ENCODE data around the gene MZB1. TPM values are rescaled to one million over a fixed set of nuclear protein-coding genes. Genes with fewer than 3 reads are reported as not detected.

MZB1 gene
- total RNA-seq, 1 experiment from 2014 or later = 31.0 TPM

DNA sequence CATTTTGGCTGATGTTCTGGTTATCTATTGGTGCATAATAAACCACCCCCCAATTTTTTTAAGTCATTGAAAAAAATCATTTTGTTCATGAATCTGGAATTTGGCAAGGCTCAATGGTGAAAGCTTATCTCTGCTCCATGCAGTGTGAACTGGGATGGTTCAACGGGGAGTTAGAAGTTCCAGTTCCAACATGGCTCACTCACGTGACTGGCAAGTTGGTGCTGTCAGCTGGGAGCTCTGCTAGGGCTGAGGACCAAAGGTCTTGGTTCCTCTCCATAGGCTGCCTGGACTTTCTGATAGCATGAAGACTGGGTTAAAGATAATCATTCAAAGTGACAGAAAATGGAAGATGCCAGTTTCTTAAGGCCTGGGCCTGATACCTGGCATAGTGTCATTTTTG, 17.2 kb upstream of the MZB1 start:
- no peaks in the 10 kb centered on the region for H4K20me1 ChIP-seq (ENCODE audit: insufficient read depth, low read depth, low read length)
- H3K79me2 ChIP-seq (ENCODE audit: low read length) = no peaks in the 10 kb centered on the region
- H3K4me3 ChIP-seq (ENCODE audit: low read length) = no peak overlapping the region
- H3K4me2 ChIP-seq (ENCODE audit: low read depth, low read length, poor library complexity, severe bottlenecking) = peak overlapping the region; percentile 71
- peak overlapping the region; percentile 23; the same call in 1 of the 2 replicates for H3K9ac ChIP-seq (ENCODE audit: low read length)
- no peaks in the 10 kb centered on the region for H3K9me3 ChIP-seq (ENCODE audit: low read length)
- H3K27me3 ChIP-seq (ENCODE audit: low read length) = no peaks in the 10 kb centered on the region
- H3K27ac ChIP-seq (ENCODE audit: low read length) = peak overlapping the region; percentile 82
- no peak for DNase-seq
- H3K4me1 ChIP-seq (ENCODE audit: low read length) = peaks cover 55% of the 10 kb centered on the region
- H3K36me3 ChIP-seq (ENCODE audit: insufficient read depth, low read length) = no peaks in the 10 kb centered on the region
- no peaks in the 10 kb centered on the region for H3K9me2 ChIP-seq (replicated peaks; ENCODE audit: insufficient read depth, low read length)
- H2AFZ ChIP-seq (ENCODE audit: low read length) = peak overlapping the region; percentile 96

DNA sequence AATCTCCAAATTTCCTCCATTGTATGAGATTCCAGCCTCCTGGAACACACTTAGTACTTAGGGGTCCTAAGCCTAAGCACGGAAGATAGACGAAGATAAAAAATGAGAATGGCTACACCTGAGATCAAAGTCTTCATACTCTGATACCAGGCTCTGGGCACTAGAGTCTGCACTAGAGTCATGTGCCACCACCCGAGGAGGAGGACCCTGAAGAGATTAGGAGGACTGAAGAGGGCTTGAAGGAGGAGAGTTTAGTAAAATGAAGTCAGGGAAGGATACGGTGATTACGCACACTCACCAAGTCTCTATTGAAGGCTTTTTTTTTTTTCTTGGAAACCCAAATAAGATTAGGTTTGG, 14.7 kb upstream of the MZB1 start:
- Histone ChIP-seq H3K27me3 (ENCODE audit: low read length) (no peaks in the 10 kb centered on the region), H3K9ac (ENCODE audit: low read length) (peak overlapping the region; percentile 71), H4K20me1 (ENCODE audit: insufficient read depth, low read depth, low read length) (no peaks in the 10 kb centered on the region), H2AFZ (ENCODE audit: low read length) (peak overlapping the region; percentile 74), H3K79me2 (ENCODE audit: low read length) (no peaks in the 10 kb centered on the region), H3K4me1 (ENCODE audit: low read length) (peaks cover 46% of the 10 kb centered on the region), H3K4me3 (ENCODE audit: low read length) (peak overlapping the region; percentile 70), H3K9me2 (replicated peaks; ENCODE audit: insufficient read depth, low read length) (no peaks in the 10 kb centered on the region), H3K9me3 (ENCODE audit: low read length) (no peaks in the 10 kb centered on the region), H3K27ac (ENCODE audit: low read length) (peak overlapping the region; percentile 77), H3K36me3 (ENCODE audit: insufficient read depth, low read length) (no peaks in the 10 kb centered on the region), H3K4me2 (ENCODE audit: low read depth, low read length, poor library complexity, severe bottlenecking) (peak overlapping the region; percentile 92)
- DNase-seq = no peak

DNA sequence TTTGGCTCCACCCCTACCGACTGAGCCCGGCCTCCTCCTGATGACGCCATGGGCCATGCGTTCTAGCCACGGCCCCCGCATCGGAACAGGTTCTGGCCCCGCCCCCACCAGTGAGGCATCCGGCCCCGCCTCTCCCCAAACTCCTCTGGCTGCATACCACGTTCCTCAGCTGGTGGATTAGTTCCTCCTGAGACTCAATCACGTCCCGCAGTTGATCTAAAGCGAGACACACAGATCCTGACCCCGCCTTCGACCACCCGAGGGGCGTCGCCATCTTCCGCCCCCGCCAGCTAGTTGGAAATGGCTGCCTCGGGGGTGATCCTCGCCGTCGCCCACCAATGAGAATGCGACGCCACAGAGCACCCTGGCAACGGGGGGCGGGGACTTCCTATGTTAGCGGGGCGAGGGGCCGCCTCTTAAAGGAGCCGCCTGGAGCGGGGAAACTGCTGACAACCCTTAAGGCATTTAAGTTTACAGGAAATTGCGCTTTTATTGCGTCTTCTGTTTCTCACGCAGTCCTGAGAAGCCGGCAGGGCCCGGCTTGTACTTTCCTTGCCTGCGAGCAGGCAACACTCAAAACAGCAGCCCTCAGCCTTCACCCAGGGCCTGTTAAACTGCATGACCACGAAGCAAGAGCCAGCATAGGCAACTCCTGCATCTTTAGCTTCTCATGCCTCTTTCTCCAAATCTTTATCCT, 14.2 kb upstream of the MZB1 start, which contains the start of gene SPATA24:
Gene SPATA24 (minus strand): TSS at position 303 of the 697 bp plus-strand sequence. CDS start 29 bp downstream, at position 274.
- peak within 1 kb of the TSS; percentile 71 for H3K9ac ChIP-seq (ENCODE audit: low read length)
- H3K27me3 ChIP-seq (ENCODE audit: low read length) = no peaks in the 10 kb centered on the region
- H3K79me2 ChIP-seq (ENCODE audit: low read length) = no peaks in the 10 kb centered on the region
- H3K9me2 ChIP-seq (replicated peaks; ENCODE audit: insufficient read depth, low read length) = no peaks in the 10 kb centered on the region
- H3K4me2 ChIP-seq (ENCODE audit: low read depth, low read length, poor library complexity, severe bottlenecking) = peak within 1 kb of the TSS; percentile 92
- no peaks in the 10 kb centered on the region for H3K36me3 ChIP-seq (ENCODE audit: insufficient read depth, low read length)
- peak within 1 kb of the TSS; percentile 74 for H2AFZ ChIP-seq (ENCODE audit: low read length)
- H4K20me1 ChIP-seq (ENCODE audit: insufficient read depth, low read depth, low read length) = no peaks in the 10 kb centered on the region
- peak within 1 kb of the TSS; percentile 77 for H3K27ac ChIP-seq (ENCODE audit: low read length)
- peak within 1 kb of the TSS; percentile 70 for H3K4me3 ChIP-seq (ENCODE audit: low read length)
- H3K4me1 ChIP-seq (ENCODE audit: low read length) = peaks cover 42% of the 10 kb centered on the region
- no peaks in the 10 kb centered on the region for H3K9me3 ChIP-seq (ENCODE audit: low read length)
- peak; percentile 98 for DNase-seq

DNA sequence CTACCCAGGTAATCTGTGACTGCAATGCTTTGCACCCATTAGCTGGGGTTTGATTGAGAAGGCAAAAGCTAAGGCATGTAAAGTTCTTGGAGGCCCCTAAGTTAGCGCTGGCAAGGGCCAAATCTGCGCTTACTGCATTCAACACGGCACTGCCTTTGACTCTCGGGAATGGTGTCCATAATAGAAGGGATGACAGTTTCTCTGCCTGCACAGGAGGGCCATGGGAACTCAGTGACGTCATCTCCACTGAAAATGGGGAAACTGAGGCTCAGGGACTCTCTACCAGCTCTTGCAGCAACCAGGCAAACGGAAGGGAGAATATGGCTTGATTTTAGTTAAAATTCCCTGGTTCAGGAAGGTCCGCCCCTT, 13.7 kb upstream of the MZB1 start:
- Histone ChIP-seq H3K9ac (ENCODE audit: low read length) (peak overlapping the region; percentile 71), H3K79me2 (ENCODE audit: low read length) (no peaks in the 10 kb centered on the region), H2AFZ (ENCODE audit: low read length) (0 out of 2 replicates have a peak overlapping the region, but pooled peaks have one; percentile 26), H4K20me1 (ENCODE audit: insufficient read depth, low read depth, low read length) (no peaks in the 10 kb centered on the region), H3K36me3 (ENCODE audit: insufficient read depth, low read length) (no peaks in the 10 kb centered on the region), H3K4me3 (ENCODE audit: low read length) (peak overlapping the region; percentile 70), H3K9me3 (ENCODE audit: low read length) (no peaks in the 10 kb centered on the region), H3K9me2 (replicated peaks; ENCODE audit: insufficient read depth, low read length) (no peaks in the 10 kb centered on the region), H3K4me2 (ENCODE audit: low read depth, low read length, poor library complexity, severe bottlenecking) (peak overlapping the region; percentile 92), H3K27ac (ENCODE audit: low read length) (peak overlapping the region; percentile 77), H3K4me1 (ENCODE audit: low read length) (peaks cover 37% of the 10 kb centered on the region), H3K27me3 (ENCODE audit: low read length) (no peaks in the 10 kb centered on the region)
- peak; percentile 55 for DNase-seq

DNA sequence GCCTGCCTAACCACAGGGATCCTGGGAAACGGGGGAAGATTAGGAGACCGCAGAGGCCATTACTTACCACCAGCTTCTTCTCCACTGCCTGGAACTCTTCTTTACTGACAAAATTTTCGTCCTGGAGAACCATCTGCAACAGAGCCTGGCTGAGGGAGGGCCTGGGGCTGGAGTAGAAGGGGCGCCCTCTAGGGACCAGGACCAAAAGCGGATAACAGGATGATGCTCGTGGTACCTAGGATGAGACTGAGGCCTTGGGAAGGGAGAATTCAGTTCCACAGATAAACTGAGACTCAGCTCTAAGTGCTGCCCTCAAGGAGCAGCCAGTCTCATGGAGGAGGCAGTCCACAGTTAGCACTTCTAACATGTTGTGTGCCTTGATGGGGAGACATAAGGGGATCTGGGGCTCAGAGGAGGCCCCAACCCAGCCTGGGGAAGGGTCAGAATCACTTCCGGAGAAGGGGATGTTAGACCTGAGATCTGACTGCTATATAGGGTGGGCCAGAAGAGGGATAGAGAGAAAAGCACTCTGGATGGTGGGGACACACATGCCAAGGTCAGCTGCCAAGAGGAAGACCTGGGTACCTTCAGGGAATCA, 12.9 kb upstream of the MZB1 start:
- Histone ChIP-seq H2AFZ (ENCODE audit: low read length) (no peak overlapping the region), H3K36me3 (ENCODE audit: insufficient read depth, low read length) (no peaks in the 10 kb centered on the region), H3K79me2 (ENCODE audit: low read length) (no peaks in the 10 kb centered on the region), H3K4me3 (ENCODE audit: low read length) (peak overlapping the region; percentile 70), H3K9me2 (replicated peaks; ENCODE audit: insufficient read depth, low read length) (no peaks in the 10 kb centered on the region), H3K4me1 (ENCODE audit: low read length) (peaks cover 30% of the 10 kb centered on the region), H3K4me2 (ENCODE audit: low read depth, low read length, poor library complexity, severe bottlenecking) (peak overlapping the region; percentile 92), H3K27ac (ENCODE audit: low read length) (peak overlapping the region; percentile 77), H3K27me3 (ENCODE audit: low read length) (no peaks in the 10 kb centered on the region), H3K9ac (ENCODE audit: low read length) (peak overlapping the region; percentile 71), H3K9me3 (ENCODE audit: low read length) (no peaks in the 10 kb centered on the region), H4K20me1 (ENCODE audit: insufficient read depth, low read depth, low read length) (no peaks in the 10 kb centered on the region)
- DNase-seq = no peak

DNA sequence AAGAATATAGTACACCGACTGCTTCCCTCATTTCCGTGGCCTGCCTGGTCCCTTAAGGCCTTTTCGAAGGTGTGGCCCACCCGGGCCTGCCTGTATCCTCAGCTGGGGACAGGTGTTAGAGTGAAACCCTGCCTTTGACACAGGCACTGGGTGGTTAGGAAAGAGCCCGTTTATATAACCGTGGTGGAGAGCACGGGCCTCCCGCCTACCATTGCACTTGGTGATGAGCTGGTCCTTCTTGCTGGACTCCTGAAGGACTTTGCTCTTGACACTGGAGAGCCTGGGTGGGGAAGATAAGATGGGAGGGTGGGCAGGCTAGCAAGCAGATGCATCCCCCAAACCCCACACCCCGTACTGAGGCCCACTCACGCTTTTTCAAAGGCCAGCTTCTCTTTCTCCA, 11.8 kb upstream of the MZB1 start:
- H2AFZ ChIP-seq (ENCODE audit: low read length) = no peak overlapping the region
- no peaks in the 10 kb centered on the region for H4K20me1 ChIP-seq (ENCODE audit: insufficient read depth, low read depth, low read length)
- H3K79me2 ChIP-seq (ENCODE audit: low read length) = no peaks in the 10 kb centered on the region
- H3K9ac ChIP-seq (ENCODE audit: low read length) = no peak overlapping the region
- H3K9me3 ChIP-seq (ENCODE audit: low read length) = no peaks in the 10 kb centered on the region
- H3K4me3 ChIP-seq (ENCODE audit: low read length) = no peak overlapping the region
- no peak for DNase-seq
- H3K36me3 ChIP-seq (ENCODE audit: insufficient read depth, low read length) = no peaks in the 10 kb centered on the region
- peaks cover 19% of the 10 kb centered on the region for H3K4me1 ChIP-seq (ENCODE audit: low read length)
- H3K4me2 ChIP-seq (ENCODE audit: low read depth, low read length, poor library complexity, severe bottlenecking) = no peak overlapping the region
- no peaks in the 10 kb centered on the region for H3K27me3 ChIP-seq (ENCODE audit: low read length)
- H3K9me2 ChIP-seq (replicated peaks; ENCODE audit: insufficient read depth, low read length) = no peaks in the 10 kb centered on the region
- H3K27ac ChIP-seq (ENCODE audit: low read length) = no peak overlapping the region

DNA sequence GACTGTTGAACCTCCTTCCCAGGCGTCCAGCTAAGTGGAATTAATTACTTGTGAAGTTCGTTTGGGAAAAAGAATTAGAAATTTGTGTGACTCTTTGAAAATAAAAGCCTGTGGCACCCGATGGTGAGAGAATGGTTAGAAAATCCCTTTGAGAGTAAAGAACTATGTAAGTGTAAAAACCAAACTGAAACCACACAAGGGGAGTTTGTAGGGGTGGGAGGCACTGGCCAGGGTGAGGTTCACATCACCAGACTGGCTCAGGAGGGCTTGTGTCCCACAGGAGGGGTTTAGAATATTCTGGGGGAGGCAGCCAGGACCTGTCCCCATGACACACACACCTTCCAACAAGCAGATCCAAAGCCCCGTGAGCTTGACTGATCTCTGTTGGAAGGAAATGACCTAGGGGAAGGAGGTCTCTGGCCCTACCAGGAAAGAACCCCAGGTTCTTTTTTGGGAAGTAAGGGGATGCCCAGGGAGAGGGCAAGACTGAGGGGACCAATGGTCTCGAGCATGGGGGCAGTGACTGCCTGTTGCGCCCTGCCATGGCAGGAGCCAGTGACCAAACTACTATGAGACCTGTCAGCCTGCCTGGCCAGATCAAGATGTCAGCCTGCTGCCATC, 9.9 kb upstream of the MZB1 start:
- H3K79me2 ChIP-seq (ENCODE audit: low read length) = no peaks in the 10 kb centered on the region
- no peak overlapping the region for H2AFZ ChIP-seq (ENCODE audit: low read length)
- H3K36me3 ChIP-seq (ENCODE audit: insufficient read depth, low read length) = no peaks in the 10 kb centered on the region
- peaks cover 17% of the 10 kb centered on the region for H3K4me1 ChIP-seq (ENCODE audit: low read length)
- no peaks in the 10 kb centered on the region for H3K9me2 ChIP-seq (replicated peaks; ENCODE audit: insufficient read depth, low read length)
- DNase-seq = no peak
- no peak overlapping the region for H3K4me2 ChIP-seq (ENCODE audit: low read depth, low read length, poor library complexity, severe bottlenecking)
- no peaks in the 10 kb centered on the region for H3K9me3 ChIP-seq (ENCODE audit: low read length)
- H3K4me3 ChIP-seq (ENCODE audit: low read length) = no peak overlapping the region
- H3K9ac ChIP-seq (ENCODE audit: low read length) = no peak overlapping the region
- no peaks in the 10 kb centered on the region for H4K20me1 ChIP-seq (ENCODE audit: insufficient read depth, low read depth, low read length)
- no peaks in the 10 kb centered on the region for H3K27me3 ChIP-seq (ENCODE audit: low read length)
- H3K27ac ChIP-seq (ENCODE audit: low read length) = no peak overlapping the region

DNA sequence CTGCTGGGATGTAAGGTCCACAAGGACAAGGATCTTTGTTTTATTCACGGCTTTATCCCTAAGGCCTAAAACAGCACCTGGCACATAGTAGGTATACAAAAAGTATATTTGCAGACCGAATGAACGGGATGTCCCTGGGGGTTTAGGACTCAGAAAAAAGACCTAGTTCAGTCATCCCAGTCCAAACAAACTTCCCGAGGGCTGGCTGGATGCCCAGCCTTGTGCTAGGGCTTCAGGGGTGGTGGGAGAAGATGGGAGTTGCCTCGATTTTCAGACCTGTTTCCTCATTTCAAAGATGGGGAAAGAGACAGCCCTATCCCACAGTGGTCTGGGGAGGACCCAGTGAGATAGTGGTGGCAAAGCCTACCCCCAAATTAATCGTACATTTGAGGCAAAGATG, 8.2 kb upstream of the MZB1 start:
- no peak overlapping the region for H3K27ac ChIP-seq (ENCODE audit: low read length)
- no peak overlapping the region for H3K4me3 ChIP-seq (ENCODE audit: low read length)
- H3K4me2 ChIP-seq (ENCODE audit: low read depth, low read length, poor library complexity, severe bottlenecking) = no peak overlapping the region
- no peaks in the 10 kb centered on the region for H3K36me3 ChIP-seq (ENCODE audit: insufficient read depth, low read length)
- H3K9ac ChIP-seq (ENCODE audit: low read length) = no peak overlapping the region
- H2AFZ ChIP-seq (ENCODE audit: low read length) = no peak overlapping the region
- H4K20me1 ChIP-seq (ENCODE audit: insufficient read depth, low read depth, low read length) = no peaks in the 10 kb centered on the region
- no peak for DNase-seq
- no peaks in the 10 kb centered on the region for H3K9me3 ChIP-seq (ENCODE audit: low read length)
- H3K9me2 ChIP-seq (replicated peaks; ENCODE audit: insufficient read depth, low read length) = no peaks in the 10 kb centered on the region
- H3K27me3 ChIP-seq (ENCODE audit: low read length) = no peaks in the 10 kb centered on the region
- H3K4me1 ChIP-seq (ENCODE audit: low read length) = peaks cover 14% of the 10 kb centered on the region
- peaks cover 8% of the 10 kb centered on the region; the same call in 1 of the 2 replicates for H3K79me2 ChIP-seq (ENCODE audit: low read length)

All from Karpas-422 (cell line).